Measurements from ENCODE around the gene MCTP1. TPM values are rescaled to one million over a fixed set of nuclear protein-coding genes. Genes with fewer than 3 reads are reported as not detected.

MCTP1 gene
- total RNA-seq, 1 experiment from 2014 or later = 0.41 TPM

DNA sequence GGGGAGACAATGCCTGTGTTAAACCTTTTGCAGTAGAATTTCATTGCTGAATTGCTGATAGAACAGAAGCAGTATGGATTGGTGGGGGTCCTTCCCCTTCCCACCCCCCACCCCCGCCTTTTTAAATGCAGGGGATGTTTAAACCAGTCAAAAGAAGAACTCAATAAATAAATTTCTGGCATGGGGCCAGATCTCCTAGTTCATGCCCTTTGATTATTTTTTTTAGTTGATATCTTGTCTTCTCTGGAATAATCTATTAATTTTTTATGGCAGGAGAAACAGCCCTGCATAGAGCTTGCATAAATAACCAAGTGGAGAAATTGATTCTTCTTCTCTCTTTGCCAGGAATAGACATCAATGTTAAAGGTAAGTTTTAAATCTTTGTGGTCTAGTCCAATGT is 593.6 kb downstream of the MCTP1 start:
- Histone ChIP-seq H3K27me3 (ENCODE audit: low read length) (no peaks in the 10 kb centered on the region), H4K20me1 (ENCODE audit: insufficient read depth, low read depth, low read length) (no peaks in the 10 kb centered on the region), H3K9me3 (ENCODE audit: low read length) (no peaks in the 10 kb centered on the region), H3K4me1 (ENCODE audit: low read length) (peaks cover 6% of the 10 kb centered on the region), H2AFZ (ENCODE audit: low read length) (no peak overlapping the region), H3K9me2 (replicated peaks; ENCODE audit: insufficient read depth, low read length) (no peaks in the 10 kb centered on the region), H3K79me2 (ENCODE audit: low read length) (no peaks in the 10 kb centered on the region), H3K4me3 (ENCODE audit: low read length) (no peak overlapping the region), H3K4me2 (ENCODE audit: low read depth, low read length, poor library complexity, severe bottlenecking) (no peak overlapping the region), H3K36me3 (ENCODE audit: insufficient read depth, low read length) (peaks cover 20% of the 10 kb centered on the region; the same call in 1 of the 2 replicates), H3K27ac (ENCODE audit: low read length) (no peak overlapping the region), H3K9ac (ENCODE audit: low read length) (no peak overlapping the region)
- no peak for DNase-seq

GRCh38 chr5:94690778-94691177 is 594.1 kb downstream of the MCTP1 start:
- Histone ChIP-seq H4K20me1 (ENCODE audit: insufficient read depth, low read depth, low read length) (no peaks in the 10 kb centered on the region), H2AFZ (ENCODE audit: low read length) (no peak overlapping the region), H3K4me1 (ENCODE audit: low read length) (peaks cover 6% of the 10 kb centered on the region), H3K27me3 (ENCODE audit: low read length) (no peaks in the 10 kb centered on the region), H3K9ac (ENCODE audit: low read length) (no peak overlapping the region), H3K9me2 (replicated peaks; ENCODE audit: insufficient read depth, low read length) (no peaks in the 10 kb centered on the region), H3K79me2 (ENCODE audit: low read length) (no peaks in the 10 kb centered on the region), H3K27ac (ENCODE audit: low read length) (no peak overlapping the region), H3K4me2 (ENCODE audit: low read depth, low read length, poor library complexity, severe bottlenecking) (no peak overlapping the region), H3K4me3 (ENCODE audit: low read length) (no peak overlapping the region), H3K9me3 (ENCODE audit: low read length) (no peaks in the 10 kb centered on the region), H3K36me3 (ENCODE audit: insufficient read depth, low read length) (peaks cover 22% of the 10 kb centered on the region; the same call in 1 of the 2 replicates)
- no peak for DNase-seq

- DNase-seq = no peak
- H3K4me3 ChIP-seq (ENCODE audit: low read length) = no peak overlapping the region
- peaks cover 19% of the 10 kb centered on the region; the same call in 1 of the 2 replicates for H3K36me3 ChIP-seq (ENCODE audit: insufficient read depth, low read length)
- no peak overlapping the region for H3K27ac ChIP-seq (ENCODE audit: low read length)
- 0 out of 2 replicates have a peak, but pooled peaks cover 1% of the 10 kb centered on the region for H3K79me2 ChIP-seq (ENCODE audit: low read length)
- no peaks in the 10 kb centered on the region for H4K20me1 ChIP-seq (ENCODE audit: insufficient read depth, low read depth, low read length)
- no peaks in the 10 kb centered on the region for H3K9me3 ChIP-seq (ENCODE audit: low read length)
- no peak overlapping the region for H2AFZ ChIP-seq (ENCODE audit: low read length)
- no peaks in the 10 kb centered on the region for H3K27me3 ChIP-seq (ENCODE audit: low read length)
- H3K9me2 ChIP-seq (replicated peaks; ENCODE audit: insufficient read depth, low read length) = no peaks in the 10 kb centered on the region
- H3K4me2 ChIP-seq (ENCODE audit: low read depth, low read length, poor library complexity, severe bottlenecking) = no peak overlapping the region
- H3K4me1 ChIP-seq (ENCODE audit: low read length) = peaks cover 6% of the 10 kb centered on the region
- H3K9ac ChIP-seq (ENCODE audit: low read length) = no peak overlapping the region
Measured at GRCh38 chr5:94689908-94690307, 595.0 kb downstream of the MCTP1 start.

GRCh38 chr5:94682814-94683520 is 601.9 kb downstream of the MCTP1 start:
- H3K4me3 ChIP-seq (ENCODE audit: low read length) = no peak overlapping the region
- H3K9ac ChIP-seq (ENCODE audit: low read length) = no peak overlapping the region
- H4K20me1 ChIP-seq (ENCODE audit: insufficient read depth, low read depth, low read length) = no peaks in the 10 kb centered on the region
- H3K27ac ChIP-seq (ENCODE audit: low read length) = no peak overlapping the region
- H3K4me1 ChIP-seq (ENCODE audit: low read length) = no peaks in the 10 kb centered on the region
- no peaks in the 10 kb centered on the region for H3K9me2 ChIP-seq (replicated peaks; ENCODE audit: insufficient read depth, low read length)
- H3K4me2 ChIP-seq (ENCODE audit: low read depth, low read length, poor library complexity, severe bottlenecking) = no peak overlapping the region
- no peaks in the 10 kb centered on the region for H3K27me3 ChIP-seq (ENCODE audit: low read length)
- DNase-seq = no peak
- H3K9me3 ChIP-seq (ENCODE audit: low read length) = no peaks in the 10 kb centered on the region
- H3K79me2 ChIP-seq (ENCODE audit: low read length) = 0 out of 2 replicates have a peak, but pooled peaks cover 3% of the 10 kb centered on the region
- H2AFZ ChIP-seq (ENCODE audit: low read length) = no peak overlapping the region
- H3K36me3 ChIP-seq (ENCODE audit: insufficient read depth, low read length) = peaks cover 3% of the 10 kb centered on the region; the same call in 1 of the 2 replicates

- H3K9me2 ChIP-seq (replicated peaks; ENCODE audit: insufficient read depth, low read length) = no peaks in the 10 kb centered on the region
- H3K4me2 ChIP-seq (ENCODE audit: low read depth, low read length, poor library complexity, severe bottlenecking) = no peak overlapping the region
- no peak for DNase-seq
- no peak overlapping the region for H3K4me3 ChIP-seq (ENCODE audit: low read length)
- H3K27ac ChIP-seq (ENCODE audit: low read length) = no peak overlapping the region
- no peak overlapping the region for H3K9ac ChIP-seq (ENCODE audit: low read length)
- H3K36me3 ChIP-seq (ENCODE audit: insufficient read depth, low read length) = peaks cover 16% of the 10 kb centered on the region; the same call in 1 of the 2 replicates
- H3K79me2 ChIP-seq (ENCODE audit: low read length) = peaks cover 10% of the 10 kb centered on the region; the same call in 1 of the 2 replicates
- H3K9me3 ChIP-seq (ENCODE audit: low read length) = no peaks in the 10 kb centered on the region
- H3K27me3 ChIP-seq (ENCODE audit: low read length) = no peaks in the 10 kb centered on the region
- H4K20me1 ChIP-seq (ENCODE audit: insufficient read depth, low read depth, low read length) = no peaks in the 10 kb centered on the region
- H3K4me1 ChIP-seq (ENCODE audit: low read length) = no peaks in the 10 kb centered on the region
- no peak overlapping the region for H2AFZ ChIP-seq (ENCODE audit: low read length)
Measured at GRCh38 chr5:94675965-94676618, 608.8 kb downstream of the MCTP1 start.

- H3K27ac ChIP-seq (ENCODE audit: low read length) = no peak overlapping the region
- no peak for DNase-seq
- no peaks in the 10 kb centered on the region for H3K4me1 ChIP-seq (ENCODE audit: low read length)
- H3K79me2 ChIP-seq (ENCODE audit: low read length) = peaks cover 10% of the 10 kb centered on the region; the same call in 1 of the 2 replicates
- no peak overlapping the region for H3K4me3 ChIP-seq (ENCODE audit: low read length)
- H4K20me1 ChIP-seq (ENCODE audit: insufficient read depth, low read depth, low read length) = no peaks in the 10 kb centered on the region
- no peak overlapping the region for H3K4me2 ChIP-seq (ENCODE audit: low read depth, low read length, poor library complexity, severe bottlenecking)
- no peaks in the 10 kb centered on the region for H3K9me2 ChIP-seq (replicated peaks; ENCODE audit: insufficient read depth, low read length)
- H2AFZ ChIP-seq (ENCODE audit: low read length) = no peak overlapping the region
- H3K9me3 ChIP-seq (ENCODE audit: low read length) = no peaks in the 10 kb centered on the region
- H3K36me3 ChIP-seq (ENCODE audit: insufficient read depth, low read length) = peaks cover 16% of the 10 kb centered on the region; the same call in 1 of the 2 replicates
- H3K9ac ChIP-seq (ENCODE audit: low read length) = no peak overlapping the region
- no peaks in the 10 kb centered on the region for H3K27me3 ChIP-seq (ENCODE audit: low read length)
Measured at GRCh38 chr5:94674490-94675382, 610.2 kb downstream of the MCTP1 start.

DNA sequence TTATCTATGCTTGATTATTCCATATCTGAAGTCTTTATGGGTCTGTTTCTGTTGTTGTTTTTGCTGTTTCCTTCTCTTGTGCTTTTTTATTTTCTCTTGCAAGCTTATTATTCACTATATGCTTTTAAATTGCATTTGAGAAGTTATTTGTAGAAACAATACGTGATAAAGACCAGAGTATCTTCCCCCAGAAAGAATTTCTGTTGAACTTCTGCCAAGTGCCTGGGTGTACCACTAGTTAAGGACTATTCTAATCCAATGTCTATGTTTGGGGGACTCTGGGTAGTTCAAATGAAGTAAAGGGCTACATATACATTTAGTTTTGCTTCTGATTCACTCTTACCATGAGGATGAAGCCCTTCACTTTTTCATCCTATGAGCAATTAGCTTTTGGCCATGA is 612.1 kb downstream of the MCTP1 start:
- peaks cover 16% of the 10 kb centered on the region; the same call in 1 of the 2 replicates for H3K36me3 ChIP-seq (ENCODE audit: insufficient read depth, low read length)
- no peak overlapping the region for H3K9ac ChIP-seq (ENCODE audit: low read length)
- H4K20me1 ChIP-seq (ENCODE audit: insufficient read depth, low read depth, low read length) = no peaks in the 10 kb centered on the region
- no peak overlapping the region for H2AFZ ChIP-seq (ENCODE audit: low read length)
- H3K9me3 ChIP-seq (ENCODE audit: low read length) = no peaks in the 10 kb centered on the region
- no peak overlapping the region for H3K4me3 ChIP-seq (ENCODE audit: low read length)
- H3K79me2 ChIP-seq (ENCODE audit: low read length) = peaks cover 10% of the 10 kb centered on the region; the same call in 1 of the 2 replicates
- H3K9me2 ChIP-seq (replicated peaks; ENCODE audit: insufficient read depth, low read length) = no peaks in the 10 kb centered on the region
- H3K4me2 ChIP-seq (ENCODE audit: low read depth, low read length, poor library complexity, severe bottlenecking) = no peak overlapping the region
- H3K27ac ChIP-seq (ENCODE audit: low read length) = no peak overlapping the region
- no peaks in the 10 kb centered on the region for H3K27me3 ChIP-seq (ENCODE audit: low read length)
- H3K4me1 ChIP-seq (ENCODE audit: low read length) = no peaks in the 10 kb centered on the region
- no peak for DNase-seq

Data from Karpas-422 (cell line).